Activated naive CD4-positive, alpha-beta T cell treated with anti-CD3 and anti-CD28 coated beads, Interleukin-2, amount 10 ng/mL, durations not matched to agents 7 days and 5 days (primary cell): ENCODE results near the gene NPAS2.

ENCODE experiments used
- CTCF ChIA-PET: fragments of 350-600 bp; sonication (Branson Sonifier 250); formaldehyde crosslinking; loops from one replicate; lab custom pipeline; 2021; ENCODE audit warnings: antibody characterized with exemption; lab: Charles Lee
- DNase-seq: peaks from one replicate; pipeline ENCODE4 v3.0.0-alpha.2; 2020
- H3K27ac Mint-ChIP-seq: one replicate; pipeline ENCODE4 v1.8.0; 2021; ENCODE audit warnings: mild to moderate bottlenecking, moderate library complexity, mixed read lengths
- H3K27me3 Mint-ChIP-seq: one replicate; pipeline ENCODE4 v1.8.0; 2021; ENCODE audit warnings: mild to moderate bottlenecking, mixed read lengths
- H3K36me3 Mint-ChIP-seq: one replicate; pipeline ENCODE4 v1.8.0; 2021; ENCODE audit warnings: mixed read lengths
- H3K4me1 Mint-ChIP-seq: one replicate; pipeline ENCODE4 v1.8.0; 2021; ENCODE audit warnings: mixed read lengths
- H3K4me3 Mint-ChIP-seq: one replicate; pipeline ENCODE4 v1.8.0; 2021; ENCODE audit warnings: mild to moderate bottlenecking, moderate library complexity, mixed read lengths
- H3K9me3 Mint-ChIP-seq: one replicate; pipeline ENCODE4 v1.8.0; 2021; ENCODE audit warnings: mixed read lengths

The NPAS2 gene

GRCh38 chr2:100865816-100866460, 46.0 kb downstream of the NPAS2 start:
- DNase-seq: no peak
- CTCF ChIA-PET: interaction anchor here (0.7 kb wide), 1 partner anchor 566 kb away, joined by 3 read pairs; no protein-coding TSS in a partner anchor
- no peaks in the 10 kb centered on the region for H3K36me3 Mint-ChIP-seq
- H3K27me3 Mint-ChIP-seq: peaks cover 4% of the 10 kb centered on the region
- H3K4me1 Mint-ChIP-seq: no peaks in the 10 kb centered on the region
- H3K4me3 Mint-ChIP-seq: no peak overlapping the region
- no peak overlapping the region for H3K27ac Mint-ChIP-seq
- H3K9me3 Mint-ChIP-seq: peaks cover 12% of the 10 kb centered on the region

DNA sequence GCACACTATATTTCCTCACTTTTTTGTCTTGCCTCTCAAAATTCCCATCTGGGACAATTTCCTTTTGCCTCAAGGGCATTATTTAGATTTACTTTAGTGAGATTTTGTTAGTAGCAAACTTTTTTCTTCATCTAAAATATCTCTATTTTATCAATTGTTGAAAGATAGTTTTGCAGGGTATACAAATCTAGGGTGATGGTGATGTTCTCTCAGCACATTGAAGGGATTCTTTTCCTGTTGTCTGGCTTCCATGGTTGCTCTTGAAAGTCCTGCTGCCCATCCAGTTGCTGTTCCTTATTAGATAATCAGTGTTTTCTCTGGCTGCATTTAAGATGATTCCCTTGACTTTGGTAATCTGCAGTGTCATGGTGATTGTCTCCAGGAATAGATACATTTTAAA, 48.1 kb downstream of the NPAS2 start:
- Mint-ChIP-seq H3K4me1 (no peaks in the 10 kb centered on the region), H3K9me3 (peaks cover 15% of the 10 kb centered on the region), H3K4me3 (no peak overlapping the region), H3K27me3 (peaks cover 4% of the 10 kb centered on the region), H3K27ac (no peak overlapping the region), H3K36me3 (no peaks in the 10 kb centered on the region)
- CTCF ChIA-PET: no interaction called here
- no peak for DNase-seq

GRCh38 chr2:100869120-100869519, 49.2 kb downstream of the NPAS2 start:
- Mint-ChIP-seq H3K27me3 (peaks cover 4% of the 10 kb centered on the region), H3K9me3 (peaks cover 15% of the 10 kb centered on the region)
- CTCF ChIA-PET: no interaction called here

GRCh38 chr2:100870652-100871531, 51.0 kb downstream of the NPAS2 start:
- peaks cover 4% of the 10 kb centered on the region for H3K4me1 Mint-ChIP-seq
- H3K36me3 Mint-ChIP-seq: no peaks in the 10 kb centered on the region
- no peak overlapping the region for H3K4me3 Mint-ChIP-seq
- peaks cover 15% of the 10 kb centered on the region for H3K9me3 Mint-ChIP-seq
- H3K27me3 Mint-ChIP-seq: peaks cover 2% of the 10 kb centered on the region
- no peak for DNase-seq
- CTCF ChIA-PET: interaction anchor here (1.0 to 1.4 kb wide), 3 partner anchors 11 to 263 kb away, joined by 3 to 6 read pairs (median 4); no protein-coding TSS in a partner anchor
- H3K27ac Mint-ChIP-seq: no peak overlapping the region

More at GRCh38 chr2:100869120-100869519, 49.2 kb downstream of the NPAS2 start:
- no peak overlapping the region for H3K27ac Mint-ChIP-seq
- no peak for DNase-seq
- no peak overlapping the region for H3K4me3 Mint-ChIP-seq
- no peaks in the 10 kb centered on the region for H3K4me1 Mint-ChIP-seq
- H3K36me3 Mint-ChIP-seq: no peaks in the 10 kb centered on the region

- CTCF ChIA-PET: no interaction called here
- H3K4me3 Mint-ChIP-seq: no peak overlapping the region
- no peak overlapping the region for H3K27ac Mint-ChIP-seq
- H3K36me3 Mint-ChIP-seq: no peaks in the 10 kb centered on the region
- no peak for DNase-seq
- no peaks in the 10 kb centered on the region for H3K27me3 Mint-ChIP-seq
- H3K4me1 Mint-ChIP-seq: peaks cover 15% of the 10 kb centered on the region
- H3K9me3 Mint-ChIP-seq: peaks cover 3% of the 10 kb centered on the region
Measured at GRCh38 chr2:100875516-100876230, 55.7 kb downstream of the NPAS2 start.

- DNase-seq: peak; percentile 33
- H3K27me3 Mint-ChIP-seq: no peaks in the 10 kb centered on the region
- H3K27ac Mint-ChIP-seq: no peak overlapping the region
- no peaks in the 10 kb centered on the region for H3K36me3 Mint-ChIP-seq
- no peak overlapping the region for H3K4me3 Mint-ChIP-seq
- H3K9me3 Mint-ChIP-seq: peaks cover 3% of the 10 kb centered on the region
- CTCF ChIA-PET: no interaction called here
- peaks cover 15% of the 10 kb centered on the region for H3K4me1 Mint-ChIP-seq
Measured at GRCh38 chr2:100876231-100876860, 56.4 kb downstream of the NPAS2 start.

- no peaks in the 10 kb centered on the region for H3K36me3 Mint-ChIP-seq
- H3K27me3 Mint-ChIP-seq: no peaks in the 10 kb centered on the region
- H3K27ac Mint-ChIP-seq: no peak overlapping the region
- DNase-seq: no peak
- peaks cover 16% of the 10 kb centered on the region for H3K4me1 Mint-ChIP-seq
- CTCF ChIA-PET: interaction anchor here (1.2 kb wide), 1 partner anchor 267 kb away, joined by 3 read pairs; no protein-coding TSS in a partner anchor
- H3K4me3 Mint-ChIP-seq: no peak overlapping the region
- H3K9me3 Mint-ChIP-seq: no peaks in the 10 kb centered on the region
Measured at GRCh38 chr2:100877555-100877954, 57.6 kb downstream of the NPAS2 start.

DNA sequence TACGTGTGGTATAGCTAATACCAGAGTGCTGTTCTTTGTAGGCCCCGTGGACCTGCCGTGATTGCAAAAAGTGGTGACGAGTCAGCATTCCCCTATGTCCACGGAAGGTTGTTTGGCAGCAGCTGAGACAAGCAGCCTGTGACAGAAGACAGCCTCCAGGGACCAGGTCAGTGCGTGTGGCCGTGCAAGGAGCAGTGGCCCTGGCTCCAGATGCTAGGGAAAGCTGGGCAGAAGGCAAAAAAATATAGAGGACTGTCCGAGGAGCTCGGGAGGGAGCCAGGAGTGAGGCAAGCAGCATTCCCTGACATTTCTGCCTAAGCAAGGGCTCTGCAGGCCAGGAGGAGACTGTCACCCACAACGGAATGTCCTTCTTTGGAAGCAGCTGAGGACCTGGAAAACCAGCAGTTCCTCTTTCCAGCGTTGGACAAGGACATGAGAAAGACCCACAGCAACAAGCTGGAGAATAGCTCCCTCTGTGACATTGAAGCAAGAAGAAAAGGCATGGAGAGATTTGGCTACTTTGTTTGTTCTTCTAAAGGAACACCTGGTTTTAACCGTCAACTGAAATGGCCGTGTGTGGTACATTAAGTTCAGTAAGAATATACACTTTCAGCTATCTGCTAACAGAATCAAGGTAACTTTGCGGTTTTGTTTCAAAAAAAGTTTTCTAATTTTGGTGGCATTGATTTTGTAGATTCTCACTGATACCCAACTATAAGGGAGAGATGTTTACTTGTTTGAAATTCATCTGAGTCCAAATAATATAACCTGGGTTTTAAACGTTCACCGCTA, 58.3 kb downstream of the NPAS2 start:
- Mint-ChIP-seq H3K4me1 (peaks cover 21% of the 10 kb centered on the region), H3K27me3 (no peaks in the 10 kb centered on the region), H3K9me3 (no peaks in the 10 kb centered on the region), H3K27ac (no peak overlapping the region), H3K36me3 (no peaks in the 10 kb centered on the region), H3K4me3 (no peak overlapping the region)
- no peak for DNase-seq
- CTCF ChIA-PET: interaction anchor here (1.2 kb wide), 1 partner anchor 267 kb away, joined by 3 read pairs; no protein-coding TSS in a partner anchor

- CTCF ChIA-PET: no interaction called here
- Mint-ChIP-seq H3K27me3 (no peaks in the 10 kb centered on the region), H3K36me3 (no peaks in the 10 kb centered on the region), H3K4me3 (no peak overlapping the region), H3K9me3 (no peaks in the 10 kb centered on the region), H3K4me1 (peaks cover 21% of the 10 kb centered on the region), H3K27ac (no peak overlapping the region)
- no peak for DNase-seq
Measured at GRCh38 chr2:100879296-100879695, 59.4 kb downstream of the NPAS2 start.

- DNase-seq: no peak
- CTCF ChIA-PET: no interaction called here
- Mint-ChIP-seq H3K9me3 (no peaks in the 10 kb centered on the region), H3K4me1 (peaks cover 21% of the 10 kb centered on the region), H3K36me3 (no peaks in the 10 kb centered on the region), H3K27me3 (no peaks in the 10 kb centered on the region), H3K27ac (no peak overlapping the region), H3K4me3 (no peak overlapping the region)
Measured at GRCh38 chr2:100880036-100880435, 60.1 kb downstream of the NPAS2 start.

GRCh38 chr2:100880730-100881129, 60.8 kb downstream of the NPAS2 start:
- Mint-ChIP-seq H3K9me3 (no peaks in the 10 kb centered on the region), H3K27me3 (no peaks in the 10 kb centered on the region)

DNA sequence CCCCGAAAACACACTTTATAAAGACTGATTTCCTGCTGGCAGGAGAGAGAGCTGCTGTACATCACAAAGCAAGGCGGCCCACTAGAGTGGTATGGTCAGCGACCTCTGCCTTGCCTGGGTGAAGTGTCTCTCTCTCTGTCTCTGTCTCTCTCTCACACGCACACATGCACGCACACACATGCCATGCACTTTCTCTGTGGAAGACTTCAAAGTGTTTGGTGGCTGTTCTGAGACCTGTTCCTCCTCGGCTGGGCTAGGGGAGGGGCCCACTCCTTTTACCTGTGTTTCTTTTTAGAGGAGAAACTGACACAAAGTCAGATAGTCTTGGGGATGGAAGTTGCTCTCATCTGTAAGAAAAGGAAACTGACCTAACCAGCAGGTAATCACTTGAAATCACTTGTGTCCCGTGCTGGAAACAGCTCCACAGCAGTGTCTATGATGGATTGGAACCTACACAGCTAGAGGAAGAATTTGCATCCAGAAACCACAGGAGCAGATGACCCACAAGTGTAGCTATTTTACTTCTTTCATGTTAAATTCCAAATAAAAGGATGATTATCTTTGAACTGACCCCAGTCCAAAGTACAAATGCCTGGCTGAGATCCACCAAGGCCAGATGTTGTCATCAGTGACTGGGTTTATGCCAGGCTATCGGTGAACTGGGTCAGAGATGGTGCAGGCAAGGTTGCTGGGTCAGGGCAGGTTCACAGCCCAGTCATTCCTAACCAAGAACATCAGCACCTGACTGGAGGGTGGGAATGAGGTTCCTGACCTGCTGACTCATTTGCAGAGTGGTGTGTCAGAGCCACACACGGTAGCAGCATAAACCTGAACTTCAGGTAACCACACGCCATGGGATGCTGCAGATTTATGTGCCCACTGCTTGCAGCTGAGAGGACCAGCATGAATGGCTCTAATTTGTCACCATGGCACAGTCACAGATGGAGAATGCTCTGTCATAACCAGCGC, 63.0 kb downstream of the NPAS2 start:
- Mint-ChIP-seq H3K4me3 (no peak overlapping the region), H3K27ac (no peak overlapping the region)
- no peak for DNase-seq

More at GRCh38 chr2:100880730-100881129, 60.8 kb downstream of the NPAS2 start:
- Mint-ChIP-seq H3K4me3 (no peak overlapping the region), H3K36me3 (no peaks in the 10 kb centered on the region), H3K27ac (no peak overlapping the region), H3K4me1 (peaks cover 18% of the 10 kb centered on the region)
- DNase-seq: no peak
- CTCF ChIA-PET: no interaction called here

More for the DNA sequence above, 63.0 kb downstream of the NPAS2 start:
- no peaks in the 10 kb centered on the region for H3K9me3 Mint-ChIP-seq
- CTCF ChIA-PET: no interaction called here
- no peaks in the 10 kb centered on the region for H3K36me3 Mint-ChIP-seq
- H3K4me1 Mint-ChIP-seq: peaks cover 9% of the 10 kb centered on the region
- no peaks in the 10 kb centered on the region for H3K27me3 Mint-ChIP-seq
